Chondrocyte (in vitro differentiated cells): ENCODE data around the gene XYLT2. TPM values are rescaled to one million over a fixed set of nuclear protein-coding genes. Genes with fewer than 3 reads are reported as not detected.

Experiments
- DNase-seq: peaks from one replicate; pipeline ENCODE4 v3.0.0; 2021; ENCODE audit warnings: mixed read lengths, low spot score
- H3K27ac Mint-ChIP-seq: one replicate; pipeline ENCODE4 v1.8.0; 2021; ENCODE audit warnings: mild to moderate bottlenecking, moderate library complexity, mixed read lengths; ENCODE audit not compliant: unreplicated experiment
- H3K27me3 Mint-ChIP-seq: 2 replicates; pipeline ENCODE4 v1.8.0; 2021; ENCODE audit warnings: low read depth, mixed read lengths
- H3K36me3 Mint-ChIP-seq: 2 replicates; pipeline ENCODE4 v1.8.0; 2021; ENCODE audit warnings: low read depth, mixed read lengths
- H3K4me1 Mint-ChIP-seq: 2 replicates; pipeline ENCODE4 v1.8.0; 2021; ENCODE audit warnings: low read depth, mild to moderate bottlenecking, mixed read lengths
- H3K4me3 Mint-ChIP-seq: one replicate; pipeline ENCODE4 v1.8.0; 2021; ENCODE audit warnings: mild to moderate bottlenecking, moderate library complexity, mixed read lengths; ENCODE audit not compliant: unreplicated experiment
- H3K9me3 Mint-ChIP-seq: 2 replicates; pipeline ENCODE4 v1.8.0; 2021; ENCODE audit warnings: low read depth, mixed read lengths
- CTCF ChIP-seq: fragments of 200-600 bp; sonication (generic); IDR thresholded peaks from 2 replicates; pipeline ENCODE4 v1.5.0; 2021; ENCODE audit warnings: antibody characterized with exemption, mild to moderate bottlenecking, moderate library complexity
- total RNA-seq: library from RNA; stranded (reverse); gene quantifications from 3 replicates; pipeline ENCODE4 v1.2.1, GENCODE V29; 2021

XYLT2 gene
- total RNA-seq, 1 donor from 2014 or later: 34.1 TPM

GRCh38 chr17:50346313-50347116 lies 589 bp downstream of the XYLT2 start:
- no peaks in the 10 kb centered on the region for H3K27me3 Mint-ChIP-seq
- H3K4me1 Mint-ChIP-seq: peaks cover 34% of the 10 kb centered on the region
- DNase-seq: peak; percentile 92
- H3K27ac Mint-ChIP-seq: peak overlapping the region; percentile 75
- no peak for TF ChIP-seq CTCF
- peak overlapping the region; percentile 95 for H3K4me3 Mint-ChIP-seq
- peaks cover under 1% of the 10 kb centered on the region for H3K36me3 Mint-ChIP-seq
- no peaks in the 10 kb centered on the region for H3K9me3 Mint-ChIP-seq

- Mint-ChIP-seq H3K4me1 (peaks cover 39% of the 10 kb centered on the region), H3K27me3 (no peaks in the 10 kb centered on the region), H3K4me3 (peak overlapping the region; percentile 95), H3K36me3 (peaks cover 5% of the 10 kb centered on the region), H3K27ac (no peak overlapping the region), H3K9me3 (no peaks in the 10 kb centered on the region)
- DNase-seq: peak; percentile 38
- TF ChIP-seq CTCF: no peak
Measured at GRCh38 chr17:50347117-50347893, 1.4 kb downstream of the XYLT2 start.

GRCh38 chr17:50347894-50348291 lies 2.0 kb downstream of the XYLT2 start:
- H3K27ac Mint-ChIP-seq: no peak overlapping the region
- TF ChIP-seq CTCF: no peak
- H3K27me3 Mint-ChIP-seq: no peaks in the 10 kb centered on the region
- peak overlapping the region; percentile 95 for H3K4me3 Mint-ChIP-seq
- peaks cover 39% of the 10 kb centered on the region for H3K4me1 Mint-ChIP-seq
- no peak for DNase-seq
- H3K9me3 Mint-ChIP-seq: no peaks in the 10 kb centered on the region
- H3K36me3 Mint-ChIP-seq: peaks cover 5% of the 10 kb centered on the region

GRCh38 chr17:50348522-50349242 lies 2.8 kb downstream of the XYLT2 start:
- Mint-ChIP-seq H3K27me3 (no peaks in the 10 kb centered on the region), H3K4me1 (peaks cover 39% of the 10 kb centered on the region), H3K4me3 (no peak overlapping the region), H3K36me3 (peaks cover 7% of the 10 kb centered on the region), H3K27ac (peak overlapping the region; percentile 51), H3K9me3 (no peaks in the 10 kb centered on the region)
- DNase-seq: peak; percentile 68
- no peak for TF ChIP-seq CTCF

- Mint-ChIP-seq H3K4me1 (peaks cover 39% of the 10 kb centered on the region), H3K9me3 (no peaks in the 10 kb centered on the region), H3K4me3 (no peak overlapping the region), H3K27ac (no peak overlapping the region), H3K27me3 (no peaks in the 10 kb centered on the region), H3K36me3 (peaks cover 9% of the 10 kb centered on the region)
- no peak for DNase-seq
- TF ChIP-seq CTCF: no peak
Measured at GRCh38 chr17:50349243-50349600, 3.3 kb downstream of the XYLT2 start.
